Common myeloid progenitor, CD34-positive (primary cell): ENCODE measurements around the gene KIAA2012.

Source experiments
- CTCF ChIA-PET: fragments of 350-600 bp; sonication (Branson Sonifier 250); formaldehyde crosslinking; loops from one replicate; lab custom pipeline; 2021; ENCODE audit warnings: antibody characterized with exemption; lab: Charles Lee
- POLR2A ChIA-PET: fragments of 350-600 bp; sonication (Branson Sonifier 250); formaldehyde crosslinking; loops from one replicate; lab custom pipeline; 2021; ENCODE audit warnings: antibody characterized with exemption; lab: Charles Lee
- DNase-seq, 3 donors: peaks; one replicate each; pipeline versions ENCODE4 v3.0.0 to v3.0.0-alpha.2; 2013
- H3K27ac ChIP-seq, 2 experiments: 1 replicate in 1 of 2; 2 replicates in 1 of 2; pipeline ENCODE4 v1.7.0; 2013; ENCODE audit warnings: inconsistent platforms in 2 of 2, low read length in 2 of 2, mild to moderate bottlenecking in 2 of 2, low read depth in 1 of 2, moderate library complexity in 1 of 2; ENCODE audit not compliant: severe bottlenecking in 2 of 2, insufficient read depth in 1 of 2, poor library complexity in 1 of 2
- H3K27me3 ChIP-seq, 5 experiments: replicated peaks in 2 of 5; 1 replicate in 3 of 5; 2 replicates in 2 of 5; pipeline versions ENCODE4 v1.6.1 to v1.7.0; 2013; ENCODE audit warnings: low read length in 4 of 5, mild to moderate bottlenecking in 2 of 5, moderate library complexity in 2 of 5, inconsistent platforms in 1 of 5; ENCODE audit not compliant: insufficient read depth in 5 of 5, control insufficient read depth in 4 of 5
- H3K36me3 ChIP-seq, 4 experiments: 1 replicate in 2 of 4; 2 replicates in 2 of 4; pipeline versions ENCODE4 v1.6.1 to v1.7.0; 2013; ENCODE audit warnings: low read length in 3 of 4, control low read depth in 1 of 4, mild to moderate bottlenecking in 1 of 4; ENCODE audit not compliant: control insufficient read depth in 4 of 4, insufficient read depth in 4 of 4
- H3K4me1 ChIP-seq, 4 experiments: 1 replicate in 3 of 4; 2 replicates in 1 of 4; pipeline versions ENCODE4 v1.6.1 to v1.7.1; 2013; ENCODE audit warnings: low read length in 3 of 4, mild to moderate bottlenecking in 3 of 4, control low read depth in 1 of 4, inconsistent platforms in 1 of 4, moderate library complexity in 1 of 4; ENCODE audit not compliant: control insufficient read depth in 4 of 4, insufficient read depth in 4 of 4; ENCODE audit errors: control extremely low read depth in 1 of 4
- H3K4me3 ChIP-seq, 7 experiments: 1 replicate in 4 of 7; 2 replicates in 3 of 7; pipeline versions ENCODE4 v1.5.1 to v1.7.0; 2013; ENCODE audit warnings: mild to moderate bottlenecking in 7 of 7, low read length in 6 of 7, moderate library complexity in 6 of 7, inconsistent platforms in 2 of 7, low read depth in 2 of 7, control low read depth in 1 of 7; ENCODE audit not compliant: insufficient read depth in 4 of 7, control insufficient read depth in 1 of 7; ENCODE audit errors: extremely low read depth in 1 of 7
- H3K9me3 ChIP-seq, 5 experiments: 1 replicate in 4 of 5; 2 replicates in 1 of 5; pipeline versions ENCODE4 v1.6.1 to v1.7.1; 2013; ENCODE audit warnings: low read length in 4 of 5, mild to moderate bottlenecking in 2 of 5, inconsistent platforms in 1 of 5, low read depth in 1 of 5, moderate library complexity in 1 of 5; ENCODE audit not compliant: control insufficient read depth in 4 of 5, insufficient read depth in 2 of 5; ENCODE audit errors: control extremely low read depth in 1 of 5
- WGBS: methylation state at CpG from one replicate; pipeline ENCODE4 v1.1.5; 2013; ENCODE audit not compliant: insufficient coverage; 5-methylcytosine and 5-hydroxymethylcytosine counted together

KIAA2012 gene

DNA sequence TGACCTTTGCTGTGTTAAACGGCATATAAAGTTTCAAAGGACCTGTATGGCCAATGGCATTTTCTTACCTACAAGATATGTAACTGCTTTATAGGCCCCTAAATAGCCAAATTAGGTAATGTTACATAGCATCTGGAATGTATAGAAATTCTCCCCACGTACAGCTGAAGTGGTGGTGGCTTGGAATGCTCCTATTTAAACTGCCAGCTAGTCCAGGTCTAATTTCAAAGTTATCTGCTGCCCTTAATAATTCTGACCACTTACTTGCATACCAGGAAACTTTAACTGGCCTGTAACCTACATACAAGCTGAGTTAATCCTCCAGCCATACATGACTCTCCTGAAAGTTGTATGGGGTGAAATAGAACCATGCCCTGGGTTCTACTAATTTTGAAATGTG, 1.3 kb downstream of the KIAA2012 start:
- 100% methylated on average over 1 of the region's 2 CpGs for WGBS
- no peaks in the 10 kb centered on the region for H3K36me3 ChIP-seq
- no peaks in the 10 kb centered on the region for H3K9me3 ChIP-seq
- H3K27me3 ChIP-seq = no peaks in the 10 kb centered on the region
- no peak for DNase-seq
- peaks cover 4 to 18% (median 8%) of the 10 kb centered on the region in 4 experiments for H3K4me1 ChIP-seq
- CTCF ChIA-PET = interaction anchor here (4.5 kb wide), 1 partner anchor 9 kb away, joined by 21 read pairs; no protein-coding TSS in a partner anchor
- POLR2A ChIA-PET = no interaction called here
- H3K27ac ChIP-seq = no peak overlapping the region
- H3K4me3 ChIP-seq = no peak overlapping the region

DNA sequence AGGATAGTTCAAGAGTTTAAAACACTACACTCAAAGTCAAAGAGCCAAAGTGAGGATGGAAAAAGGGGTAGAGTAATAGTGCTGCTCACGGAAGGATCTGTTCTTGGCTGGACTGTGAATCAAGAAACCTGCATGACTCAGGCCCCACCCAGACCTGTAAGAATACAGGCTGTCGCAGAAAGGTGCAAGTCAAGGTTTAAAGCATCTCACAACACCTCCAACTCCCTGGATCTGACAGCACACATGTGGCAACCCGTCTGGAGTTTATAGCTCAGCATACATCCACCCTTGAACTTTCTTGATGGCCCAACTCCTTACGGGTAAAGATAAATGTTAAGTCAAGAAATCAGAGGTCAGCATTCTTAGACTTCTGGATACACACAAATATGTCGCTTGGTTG, 6.3 kb downstream of the KIAA2012 start:
- Histone ChIP-seq H3K4me1 (no peaks in the 10 kb centered on the region), H3K9me3 (peaks cover 0 to 3% (median 0%) of the 10 kb centered on the region in 5 experiments), H3K27me3 (no peaks in the 10 kb centered on the region), H3K4me3 (no peak overlapping the region), H3K36me3 (no peaks in the 10 kb centered on the region), H3K27ac (no peak overlapping the region)
- CTCF ChIA-PET = interaction anchor here (1.3 to 1.8 kb wide), 3 partner anchors 10 to 192 kb away, joined by 3 to 5 read pairs (median 4); no protein-coding TSS in a partner anchor
- DNase-seq = no peak
- POLR2A ChIA-PET = no interaction called here
- 100% methylated on average over 4 of the region's 5 CpGs for WGBS

DNA sequence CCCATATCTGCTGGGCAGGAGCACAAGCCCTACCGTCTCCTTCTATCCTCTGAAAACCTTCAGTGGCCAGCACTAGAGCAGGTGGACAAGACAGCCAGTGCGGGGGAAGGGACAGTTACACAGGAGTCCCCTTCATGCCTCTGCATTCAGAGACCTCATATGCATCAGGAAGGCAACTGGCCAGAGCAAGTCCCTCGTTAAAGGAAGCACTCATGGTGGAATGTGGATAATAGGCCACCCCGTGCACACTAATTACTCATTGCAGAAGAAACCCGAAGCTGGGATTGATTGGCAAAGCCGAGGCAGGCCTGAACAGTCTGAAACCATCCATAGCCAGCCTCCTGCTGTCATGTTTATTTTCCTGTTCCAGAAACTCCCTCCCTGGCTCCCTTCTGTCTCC, 11.2 kb downstream of the KIAA2012 start:
- 100% methylated on average over 6 of the region's 6 CpGs for WGBS
- ChIA-PET CTCF (interaction anchor here (0.9 to 1.3 kb wide), 2 partner anchors 12 to 20 kb away, joined by 3 read pairs; no protein-coding TSS in a partner anchor), POLR2A (no interaction called here)
- Histone ChIP-seq H3K27me3 (peaks cover 0 to 3% (median 0%) of the 10 kb centered on the region in 5 experiments), H3K4me3 (no peak overlapping the region), H3K27ac (no peak overlapping the region), H3K9me3 (peaks cover 0 to 3% (median 0%) of the 10 kb centered on the region in 5 experiments), H3K36me3 (no peaks in the 10 kb centered on the region), H3K4me1 (no peaks in the 10 kb centered on the region)
- DNase-seq = no peak

DNA sequence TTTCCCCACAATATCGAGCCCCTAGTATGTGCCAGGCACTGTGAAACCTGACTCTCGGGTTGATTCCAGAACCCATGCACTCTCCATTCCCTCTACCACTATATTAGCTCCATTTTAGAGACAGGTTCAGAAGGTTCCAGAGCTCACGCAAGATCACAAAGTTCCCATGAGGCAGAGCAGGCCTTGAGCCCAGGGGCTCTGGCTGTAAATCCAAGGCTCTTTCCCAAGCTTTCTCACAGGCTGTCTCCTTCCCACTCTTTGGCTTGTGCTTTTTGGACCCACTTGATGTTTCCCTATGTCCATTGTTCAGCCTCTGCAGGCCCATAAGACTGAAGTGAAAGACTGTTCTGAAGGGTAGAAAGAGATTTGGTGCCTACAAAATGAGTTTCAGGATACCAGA, 15.7 kb downstream of the KIAA2012 start:
- no peaks in the 10 kb centered on the region for H3K36me3 ChIP-seq
- no peaks in the 10 kb centered on the region for H3K9me3 ChIP-seq
- POLR2A ChIA-PET = no interaction called here
- CTCF ChIA-PET = interaction anchor here (1.5 kb wide), 1 partner anchor 25 kb away, joined by 3 read pairs; no protein-coding TSS in a partner anchor
- H3K27ac ChIP-seq = no peak overlapping the region
- peaks cover 0 to 11% (median 8%) of the 10 kb centered on the region in 4 experiments for H3K4me1 ChIP-seq
- WGBS = 86% methylated on average over 2 of the region's 3 CpGs
- peaks cover 0 to 3% (median 0%) of the 10 kb centered on the region in 5 experiments for H3K27me3 ChIP-seq
- DNase-seq = no peak
- no peak overlapping the region for H3K4me3 ChIP-seq

DNA sequence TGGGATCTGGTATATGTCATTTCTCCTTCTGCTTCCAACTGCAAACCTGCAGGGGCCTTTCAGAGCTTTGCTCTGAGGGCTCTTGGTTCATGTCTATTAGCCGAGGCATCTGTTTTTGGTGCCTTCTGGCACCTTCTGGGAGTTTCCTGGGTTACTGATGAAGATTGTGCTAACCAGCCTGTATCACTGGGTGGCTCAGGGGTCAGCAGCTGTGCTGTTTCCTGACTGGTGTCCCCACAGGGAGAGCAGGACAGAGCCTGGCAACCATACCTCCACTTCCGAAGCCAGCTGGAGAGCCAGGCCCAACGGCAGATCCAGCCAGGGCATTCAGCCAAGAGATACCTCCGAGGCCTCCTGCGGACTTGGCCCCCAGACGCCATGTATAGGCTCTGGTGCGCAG, 17.5 kb downstream of the KIAA2012 start:
- no peaks in the 10 kb centered on the region for H3K9me3 ChIP-seq
- ChIA-PET CTCF (no interaction called here), POLR2A (no interaction called here)
- WGBS = 99% methylated on average over 6 of the region's 7 CpGs
- peaks cover 0 to 3% (median 0%) of the 10 kb centered on the region in 5 experiments for H3K27me3 ChIP-seq
- no peaks in the 10 kb centered on the region for H3K36me3 ChIP-seq
- no peak overlapping the region for H3K27ac ChIP-seq
- DNase-seq = no peak
- no peak overlapping the region for H3K4me3 ChIP-seq
- H3K4me1 ChIP-seq = peaks cover 0 to 11% (median 8%) of the 10 kb centered on the region in 4 experiments

DNA sequence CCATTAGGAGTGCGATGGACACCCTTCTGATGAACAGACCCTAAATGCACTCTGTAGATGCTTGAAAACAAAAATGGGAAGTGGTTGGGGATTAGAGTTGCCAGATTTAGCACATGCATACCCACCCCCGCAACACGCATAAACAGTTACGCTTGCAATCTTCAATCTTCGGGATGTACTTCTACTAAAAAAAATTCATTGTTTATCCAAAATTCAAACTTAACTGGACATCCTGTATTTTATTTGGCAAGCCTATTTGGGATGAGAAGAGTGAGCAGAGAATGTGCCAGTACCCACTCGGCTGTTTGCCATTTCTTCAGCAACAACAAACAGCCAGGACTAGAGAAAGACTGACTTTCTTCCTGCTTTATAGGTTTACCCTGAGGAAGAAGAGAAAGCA, 18.4 kb downstream of the KIAA2012 start:
- WGBS = 100% methylated on average over 1 of the region's 6 CpGs
- Histone ChIP-seq H3K4me3 (no peak overlapping the region), H3K36me3 (no peaks in the 10 kb centered on the region), H3K27ac (no peak overlapping the region), H3K9me3 (no peaks in the 10 kb centered on the region), H3K27me3 (peaks cover 0 to 3% (median 0%) of the 10 kb centered on the region in 5 experiments), H3K4me1 (peaks cover 0 to 11% (median 8%) of the 10 kb centered on the region in 4 experiments)
- DNase-seq = peak; percentile 22 to 81 (median 70)
- CTCF ChIA-PET = interaction anchor here (1.0 kb wide), 1 partner anchor 16 kb away, joined by 3 read pairs; no protein-coding TSS in a partner anchor
- POLR2A ChIA-PET = no interaction called here

DNA sequence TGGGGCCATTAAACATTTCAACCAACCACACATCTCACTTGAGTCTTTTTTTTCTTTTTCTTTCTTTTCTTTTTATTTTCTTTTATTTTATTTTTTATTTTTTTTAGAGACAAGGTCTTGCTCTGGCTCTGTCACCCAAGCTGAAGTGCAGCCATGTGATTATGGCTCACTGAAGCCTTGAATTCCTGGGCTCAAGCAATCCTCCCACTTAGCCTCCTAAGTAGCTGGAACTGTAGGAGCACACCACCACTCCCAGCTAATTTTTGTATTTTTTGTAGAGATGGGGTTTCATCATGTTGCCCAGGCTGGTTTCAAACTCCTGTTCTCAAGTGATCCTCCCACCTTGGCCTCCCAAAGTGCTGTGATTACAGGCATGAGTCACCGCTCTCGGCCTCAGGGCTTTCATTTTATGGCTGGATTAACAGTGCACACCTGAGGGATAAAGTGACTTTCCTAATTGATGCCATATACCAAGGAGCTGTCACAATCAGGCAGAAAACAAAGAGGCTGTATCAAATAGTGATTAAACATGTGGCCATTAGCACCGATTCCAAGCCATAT, 21.5 kb downstream of the KIAA2012 start:
- CTCF ChIA-PET = interaction anchor here (1.2 to 1.7 kb wide), 2 partner anchors 8 to 21 kb away, joined by 3 to 4 read pairs; no protein-coding TSS in a partner anchor
- no peak for DNase-seq

More for the DNA sequence above, 21.5 kb downstream of the KIAA2012 start:
- POLR2A ChIA-PET = no interaction called here
- 100% methylated on average over 3 of the region's 3 CpGs for WGBS
- Histone ChIP-seq H3K27me3 (no peaks in the 10 kb centered on the region), H3K36me3 (no peaks in the 10 kb centered on the region), H3K27ac (no peak overlapping the region), H3K9me3 (no peaks in the 10 kb centered on the region), H3K4me3 (no peak overlapping the region), H3K4me1 (peaks cover 0 to 11% (median 8%) of the 10 kb centered on the region in 4 experiments)
